HFFc6 (cell line): ENCODE data around the gene COL8A2. TPM values are rescaled to one million over a fixed set of nuclear protein-coding genes. Genes with fewer than 3 reads are reported as not detected.

Experiments used
- DNase-seq: peaks from one replicate; pipeline ENCODE4 v3.0.0-alpha.2; 2018
- H3K27ac Mint-ChIP-seq: 2 replicates; pipeline ENCODE4 v1.8.0; 2020; ENCODE audit warnings: mild to moderate bottlenecking, mixed read lengths
- H3K27me3 Mint-ChIP-seq: 2 replicates; pipeline ENCODE4 v1.8.0; 2021; ENCODE audit warnings: mild to moderate bottlenecking, moderate library complexity, mixed read lengths; ENCODE audit not compliant: insufficient read depth
- H3K36me3 Mint-ChIP-seq: 2 replicates; pipeline ENCODE4 v1.8.0; 2021; ENCODE audit warnings: low read depth, mixed read lengths
- H3K4me1 Mint-ChIP-seq: 2 replicates; pipeline ENCODE4 v1.8.0; 2020; ENCODE audit warnings: low read depth, mixed read lengths
- H3K4me3 Mint-ChIP-seq: 2 replicates; pipeline ENCODE4 v1.8.0; 2020; ENCODE audit warnings: mild to moderate bottlenecking, moderate library complexity, mixed read lengths
- H3K9me3 Mint-ChIP-seq: 2 replicates; pipeline ENCODE4 v1.8.0; 2020; ENCODE audit warnings: mild to moderate bottlenecking, mixed read lengths
- total RNA-seq, 6 experiments: library from RNA; stranded (reverse); fragmentation: NEBNext Ultra II Directional; extraction: Animal tissue kit (Norgen Biotek cat#: 25700); gene quantifications; 2 replicates in 1 of 6; 3 replicates in 5 of 6; pipeline ENCODE4 v1.2.3, GENCODE V29; 2021
- TF ChIP-seq, protein P1 (sequence below): fragments of 200-600 bp; sonication (generic); IDR thresholded peaks from 2 replicates; pipeline ENCODE4 v1.5.0; 2021; ENCODE audit warnings: antibody characterized with exemption, mild to moderate bottlenecking

COL8A2 gene
- total RNA-seq, 6 experiments from 2014 or later, result 1.9 to 6.4 (median 2.4) TPM

GRCh38 chr1:36134031-36134430 lies 9.0 kb upstream of the COL8A2 start:
- TF ChIP-seq, protein P1, sequence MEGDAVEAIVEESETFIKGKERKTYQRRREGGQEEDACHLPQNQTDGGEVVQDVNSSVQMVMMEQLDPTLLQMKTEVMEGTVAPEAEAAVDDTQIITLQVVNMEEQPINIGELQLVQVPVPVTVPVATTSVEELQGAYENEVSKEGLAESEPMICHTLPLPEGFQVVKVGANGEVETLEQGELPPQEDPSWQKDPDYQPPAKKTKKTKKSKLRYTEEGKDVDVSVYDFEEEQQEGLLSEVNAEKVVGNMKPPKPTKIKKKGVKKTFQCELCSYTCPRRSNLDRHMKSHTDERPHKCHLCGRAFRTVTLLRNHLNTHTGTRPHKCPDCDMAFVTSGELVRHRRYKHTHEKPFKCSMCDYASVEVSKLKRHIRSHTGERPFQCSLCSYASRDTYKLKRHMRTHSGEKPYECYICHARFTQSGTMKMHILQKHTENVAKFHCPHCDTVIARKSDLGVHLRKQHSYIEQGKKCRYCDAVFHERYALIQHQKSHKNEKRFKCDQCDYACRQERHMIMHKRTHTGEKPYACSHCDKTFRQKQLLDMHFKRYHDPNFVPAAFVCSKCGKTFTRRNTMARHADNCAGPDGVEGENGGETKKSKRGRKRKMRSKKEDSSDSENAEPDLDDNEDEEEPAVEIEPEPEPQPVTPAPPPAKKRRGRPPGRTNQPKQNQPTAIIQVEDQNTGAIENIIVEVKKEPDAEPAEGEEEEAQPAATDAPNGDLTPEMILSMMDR, result no peak
- no peaks in the 10 kb centered on the region; the same call in 1 of the 2 replicates for H3K27me3 Mint-ChIP-seq
- peak overlapping the region; percentile 36; the same call in 1 of the 2 replicates for H3K4me3 Mint-ChIP-seq
- peaks cover 7% of the 10 kb centered on the region for H3K36me3 Mint-ChIP-seq
- H3K4me1 Mint-ChIP-seq, result peaks cover 54% of the 10 kb centered on the region
- H3K9me3 Mint-ChIP-seq, result no peaks in the 10 kb centered on the region
- no peak for DNase-seq
- peak overlapping the region; percentile 94 for H3K27ac Mint-ChIP-seq

- DNase-seq, result peak; percentile 97
- H3K9me3 Mint-ChIP-seq, result no peaks in the 10 kb centered on the region
- TF ChIP-seq, protein P1, result no peak
- no peaks in the 10 kb centered on the region; the same call in 1 of the 2 replicates for H3K27me3 Mint-ChIP-seq
- peaks cover 7% of the 10 kb centered on the region for H3K36me3 Mint-ChIP-seq
- peaks cover 58% of the 10 kb centered on the region for H3K4me1 Mint-ChIP-seq
- H3K27ac Mint-ChIP-seq, result peak overlapping the region; percentile 94
- H3K4me3 Mint-ChIP-seq, result peak overlapping the region; percentile 36; the same call in 1 of the 2 replicates
These were observed 8.5 kb upstream of the COL8A2 start for GRCh38 chr1:36133484-36133883.

- no peaks in the 10 kb centered on the region for H3K36me3 Mint-ChIP-seq
- no peaks in the 10 kb centered on the region for H3K9me3 Mint-ChIP-seq
- H3K4me3 Mint-ChIP-seq, result no peak overlapping the region
- TF ChIP-seq, protein P1, result no peak
- no peak overlapping the region for H3K27ac Mint-ChIP-seq
- H3K27me3 Mint-ChIP-seq, result no peaks in the 10 kb centered on the region; the same call in 1 of the 2 replicates
- H3K4me1 Mint-ChIP-seq, result peaks cover 49% of the 10 kb centered on the region
- no peak for DNase-seq
These were observed 7.0 kb upstream of the COL8A2 start for GRCh38 chr1:36132029-36132428.

DNA sequence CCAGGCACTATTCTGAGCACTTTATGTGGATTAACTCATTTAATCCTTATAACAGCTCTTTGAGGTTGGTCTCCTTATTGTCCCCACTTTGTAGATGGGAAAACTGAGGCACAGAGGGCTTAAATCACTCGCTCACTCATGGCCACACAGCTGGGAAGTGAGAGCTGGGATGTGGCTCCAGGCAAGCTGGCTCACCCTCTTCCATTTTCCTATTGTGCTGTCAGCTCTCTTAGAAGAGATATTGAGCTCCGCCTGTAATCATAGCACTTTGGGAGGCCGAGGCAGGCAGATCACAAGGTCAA lies 3.8 kb upstream of the COL8A2 start:
- Mint-ChIP-seq H3K36me3 (no peaks in the 10 kb centered on the region), H3K27ac (peak overlapping the region; percentile 56; the same call in 1 of the 2 replicates), H3K9me3 (no peaks in the 10 kb centered on the region), H3K27me3 (peaks cover 9% of the 10 kb centered on the region), H3K4me1 (peaks cover 17% of the 10 kb centered on the region), H3K4me3 (no peak overlapping the region)
- TF ChIP-seq, protein P1, result no peak
- no peak for DNase-seq

- H3K36me3 Mint-ChIP-seq, result no peaks in the 10 kb centered on the region
- peaks cover 12% of the 10 kb centered on the region for H3K4me1 Mint-ChIP-seq
- TF ChIP-seq, protein P1, result no peak
- peaks cover 15% of the 10 kb centered on the region for H3K27me3 Mint-ChIP-seq
- no peaks in the 10 kb centered on the region for H3K9me3 Mint-ChIP-seq
- peak; percentile 68 for DNase-seq
- no peak overlapping the region for H3K4me3 Mint-ChIP-seq
- H3K27ac Mint-ChIP-seq, result peak overlapping the region; percentile 56
These were observed 3.3 kb upstream of the COL8A2 start for GRCh38 chr1:36128126-36128904.
